ENCODE results near the gene WDR5. TPM values are rescaled to one million over a fixed set of nuclear protein-coding genes. Genes with fewer than 3 reads are reported as not detected.

WDR5 gene
- total RNA-seq, 1 experiment from 2014 or later: 29.1 TPM

- H2AFZ ChIP-seq (ENCODE audit: low read length): no peak overlapping the region
- H3K27me3 ChIP-seq (ENCODE audit: low read length): no peaks in the 10 kb centered on the region
- CTCF ChIA-PET: no interaction called here
- no peaks in the 10 kb centered on the region for H3K79me2 ChIP-seq (ENCODE audit: low read length)
- H3K36me3 ChIP-seq (ENCODE audit: low read depth, low read length): no peaks in the 10 kb centered on the region
- H3K4me3 ChIP-seq (ENCODE audit: low read length): no peak overlapping the region
- no peak overlapping the region for H3K4me2 ChIP-seq (ENCODE audit: low read length)
- H3K27ac ChIP-seq (ENCODE audit: low read length): no peak overlapping the region
- no peaks in the 10 kb centered on the region for H4K20me1 ChIP-seq (ENCODE audit: low read length)
- H3K9me3 ChIP-seq (ENCODE audit: low read length): no peaks in the 10 kb centered on the region
- no peaks in the 10 kb centered on the region for H3K4me1 ChIP-seq (ENCODE audit: insufficient read depth, low read length)
- DNase-seq (no peak), ATAC-seq (no peak)
- POLR2A ChIA-PET (ENCODE audit: unreplicated experiment): no interaction called here
- BruUV-seq (replicated peaks): no TSS peak
- H3K9me2 ChIP-seq (replicated peaks; ENCODE audit: low read length): no peaks in the 10 kb centered on the region
- no peak overlapping the region for H3K9ac ChIP-seq (ENCODE audit: low read length)
- H3F3A ChIP-seq (ENCODE audit: low read length, unreplicated experiment): no peaks in the 10 kb centered on the region
- intact Hi-C loops (cut with micrococcal nuclease): no loop called here
- no peak for TF ChIP-seq EZH2phosphoT487 (IDR thresholded peaks at IDR 0.05; ENCODE audit: borderline replicate concordance, low read length)
- no peak for TF ChIP-seq EZH2 (IDR thresholded peaks at IDR 0.05; ENCODE audit: low read length, unreplicated experiment)
- no peak for TF ChIP-seq CTCF (conservative IDR thresholded peaks at IDR 0.05; ENCODE audit: low read depth, low read length)
Observed at GRCh38 chr9:134193912-134194535, 58.1 kb downstream of the WDR5 start.

GRCh38 chr9:134195558-134195957, 59.7 kb downstream of the WDR5 start:
- Histone ChIP-seq H3F3A (ENCODE audit: low read length, unreplicated experiment) (no peaks in the 10 kb centered on the region), H3K27me3 (ENCODE audit: low read length) (no peaks in the 10 kb centered on the region), H2AFZ (ENCODE audit: low read length) (no peak overlapping the region), H3K27ac (ENCODE audit: low read length) (no peak overlapping the region), H3K9me3 (ENCODE audit: low read length) (no peaks in the 10 kb centered on the region), H3K36me3 (ENCODE audit: low read depth, low read length) (no peaks in the 10 kb centered on the region), H3K4me1 (ENCODE audit: insufficient read depth, low read length) (no peaks in the 10 kb centered on the region), H3K9ac (ENCODE audit: low read length) (no peak overlapping the region), H4K20me1 (ENCODE audit: low read length) (no peaks in the 10 kb centered on the region), H3K4me2 (ENCODE audit: low read length) (no peak overlapping the region), H3K9me2 (replicated peaks; ENCODE audit: low read length) (no peaks in the 10 kb centered on the region), H3K79me2 (ENCODE audit: low read length) (no peaks in the 10 kb centered on the region), H3K4me3 (ENCODE audit: low read length) (no peak overlapping the region)
- DNase-seq (no peak), ATAC-seq (no peak)
- ChIA-PET CTCF (no interaction called here), POLR2A (ENCODE audit: unreplicated experiment) (no interaction called here)
- intact Hi-C loops (cut with micrococcal nuclease): no loop called here
- TF ChIP-seq EZH2phosphoT487 (IDR thresholded peaks at IDR 0.05; ENCODE audit: borderline replicate concordance, low read length) (no peak), CTCF (conservative IDR thresholded peaks at IDR 0.05; ENCODE audit: low read depth, low read length) (no peak)
- no TSS peak for BruUV-seq (replicated peaks)

GRCh38 chr9:134196911-134197310, 61.0 kb downstream of the WDR5 start:
- no peaks in the 10 kb centered on the region for H3K9me3 ChIP-seq (ENCODE audit: low read length)
- CTCF ChIA-PET: no interaction called here

More at GRCh38 chr9:134196911-134197310, 61.0 kb downstream of the WDR5 start:
- TF ChIP-seq EZH2 (IDR thresholded peaks at IDR 0.05; ENCODE audit: low read length, unreplicated experiment) (no peak), CTCF (conservative IDR thresholded peaks at IDR 0.05; ENCODE audit: low read depth, low read length) (no peak), EZH2phosphoT487 (IDR thresholded peaks at IDR 0.05; ENCODE audit: borderline replicate concordance, low read length) (no peak)
- H3K4me3 ChIP-seq (ENCODE audit: low read length): no peak overlapping the region
- ATAC-seq (no peak), DNase-seq (no peak)
- no peaks in the 10 kb centered on the region for H3K79me2 ChIP-seq (ENCODE audit: low read length)
- H3F3A ChIP-seq (ENCODE audit: low read length, unreplicated experiment): no peaks in the 10 kb centered on the region
- no peak overlapping the region for H2AFZ ChIP-seq (ENCODE audit: low read length)
- intact Hi-C loops (cut with micrococcal nuclease): no loop called here
- no peak overlapping the region for H3K4me2 ChIP-seq (ENCODE audit: low read length)
- H3K9ac ChIP-seq (ENCODE audit: low read length): no peak overlapping the region
- no peaks in the 10 kb centered on the region for H3K36me3 ChIP-seq (ENCODE audit: low read depth, low read length)
- BruUV-seq (replicated peaks): no TSS peak
- no peaks in the 10 kb centered on the region for H3K4me1 ChIP-seq (ENCODE audit: insufficient read depth, low read length)
- H3K27ac ChIP-seq (ENCODE audit: low read length): no peak overlapping the region
- 0 out of 2 replicates have a peak, but pooled peaks cover under 1% of the 10 kb centered on the region for H3K27me3 ChIP-seq (ENCODE audit: low read length)
- POLR2A ChIA-PET (ENCODE audit: unreplicated experiment): no interaction called here
- H4K20me1 ChIP-seq (ENCODE audit: low read length): no peaks in the 10 kb centered on the region
- no peaks in the 10 kb centered on the region for H3K9me2 ChIP-seq (replicated peaks; ENCODE audit: low read length)
